Kidney epithelial cell (primary cell): ENCODE results near the gene SLC25A5. TPM values are rescaled to one million over a fixed set of nuclear protein-coding genes. Genes with fewer than 3 reads are reported as not detected.
"Not testable (repeated sequence)": the region's sequence is repeated elsewhere in the genome, so short reads cannot be mapped to it uniquely, and the experiment has no call there.

Experiments used
- DNase-seq: peaks from one replicate; pipeline ENCODE4 v3.0.0-alpha.2; 2010; ENCODE audit warnings: low read depth
- H3K27me3 ChIP-seq: 2 replicates; pipeline ENCODE4 v1.6.0; 2011; ENCODE audit warnings: low read length; ENCODE audit not compliant: control insufficient read depth, insufficient read depth
- H3K36me3 ChIP-seq: 2 replicates; pipeline ENCODE4 v1.5.1; 2011; ENCODE audit warnings: low read length; ENCODE audit not compliant: control insufficient read depth, insufficient read depth
- H3K4me3 ChIP-seq: 2 replicates; pipeline ENCODE4 v1.5.1; 2011; ENCODE audit warnings: low read depth, mild to moderate bottlenecking, control low read depth, low read length
- total RNA-seq: library from RNA; depleted of rRNA; stranded (reverse); fragments of >200 nt; gene quantifications from 2 replicates; pipeline ENCODE4 v1.2.3, GENCODE V29; 2015
- TF ChIP-seq, protein P1 (sequence below): IDR thresholded peaks from 2 replicates; pipeline ENCODE4 v1.5.1; 2011; ENCODE audit warnings: mild to moderate bottlenecking, moderate library complexity, low read length, control low read depth, inconsistent platforms; ENCODE audit not compliant: insufficient read depth, poor library complexity, severe bottlenecking

SLC25A5 gene
- total RNA-seq, 1 donor from 2014 or later: 274 TPM

GRCh38 chrX:119427024-119427794 is 41.0 kb upstream of the SLC25A5 start:
- H3K27me3 ChIP-seq: no peaks in the 10 kb centered on the region
- DNase-seq: no peak
- H3K4me3 ChIP-seq: no peak overlapping the region
- H3K36me3 ChIP-seq: no peaks in the 10 kb centered on the region
- TF ChIP-seq, protein P1, sequence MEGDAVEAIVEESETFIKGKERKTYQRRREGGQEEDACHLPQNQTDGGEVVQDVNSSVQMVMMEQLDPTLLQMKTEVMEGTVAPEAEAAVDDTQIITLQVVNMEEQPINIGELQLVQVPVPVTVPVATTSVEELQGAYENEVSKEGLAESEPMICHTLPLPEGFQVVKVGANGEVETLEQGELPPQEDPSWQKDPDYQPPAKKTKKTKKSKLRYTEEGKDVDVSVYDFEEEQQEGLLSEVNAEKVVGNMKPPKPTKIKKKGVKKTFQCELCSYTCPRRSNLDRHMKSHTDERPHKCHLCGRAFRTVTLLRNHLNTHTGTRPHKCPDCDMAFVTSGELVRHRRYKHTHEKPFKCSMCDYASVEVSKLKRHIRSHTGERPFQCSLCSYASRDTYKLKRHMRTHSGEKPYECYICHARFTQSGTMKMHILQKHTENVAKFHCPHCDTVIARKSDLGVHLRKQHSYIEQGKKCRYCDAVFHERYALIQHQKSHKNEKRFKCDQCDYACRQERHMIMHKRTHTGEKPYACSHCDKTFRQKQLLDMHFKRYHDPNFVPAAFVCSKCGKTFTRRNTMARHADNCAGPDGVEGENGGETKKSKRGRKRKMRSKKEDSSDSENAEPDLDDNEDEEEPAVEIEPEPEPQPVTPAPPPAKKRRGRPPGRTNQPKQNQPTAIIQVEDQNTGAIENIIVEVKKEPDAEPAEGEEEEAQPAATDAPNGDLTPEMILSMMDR: no peak

DNA sequence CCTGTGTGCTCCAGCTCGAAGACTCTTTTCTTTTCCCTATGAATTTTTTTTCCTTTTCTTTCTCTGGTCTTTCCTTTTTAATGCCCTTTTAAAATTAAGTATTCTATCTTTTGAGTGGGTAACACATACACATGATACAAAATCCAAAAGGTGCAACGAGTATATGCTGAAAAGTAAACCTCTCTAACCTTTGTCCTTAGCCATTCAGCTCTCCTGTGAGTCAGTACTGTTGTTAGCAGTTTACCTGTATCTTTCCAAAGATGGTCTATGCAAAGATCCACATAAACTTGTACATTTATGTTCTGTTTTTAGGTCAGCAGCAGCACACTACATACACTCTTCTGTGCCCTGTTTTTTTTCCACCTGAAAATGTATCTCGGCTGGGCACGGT is 40.5 kb upstream of the SLC25A5 start:
- DNase-seq: no peak
- no peaks in the 10 kb centered on the region for H3K27me3 ChIP-seq
- no peaks in the 10 kb centered on the region for H3K36me3 ChIP-seq
- TF ChIP-seq, protein P1: no peak
- H3K4me3 ChIP-seq: no peak overlapping the region

DNA sequence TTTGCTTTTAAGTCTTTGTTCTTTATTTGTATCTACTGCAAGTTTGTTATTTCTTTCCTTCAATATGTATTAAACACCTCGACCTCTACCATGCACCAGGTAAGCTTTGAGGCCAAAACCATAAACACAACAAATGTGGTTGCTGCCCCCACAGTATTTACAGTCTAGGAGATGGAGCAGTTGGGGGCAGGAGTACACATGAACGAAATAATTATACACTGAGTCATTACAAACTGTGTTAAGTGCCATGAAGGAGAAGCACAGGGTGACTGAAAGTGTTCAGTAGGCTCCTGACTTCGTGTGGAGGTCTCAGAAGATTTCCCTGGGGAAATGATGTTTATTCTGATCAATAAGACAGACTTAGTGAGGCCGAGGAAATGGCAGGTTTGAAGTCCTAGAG is 38.8 kb upstream of the SLC25A5 start:
- no peak for DNase-seq
- TF ChIP-seq, protein P1: no peak

DNA sequence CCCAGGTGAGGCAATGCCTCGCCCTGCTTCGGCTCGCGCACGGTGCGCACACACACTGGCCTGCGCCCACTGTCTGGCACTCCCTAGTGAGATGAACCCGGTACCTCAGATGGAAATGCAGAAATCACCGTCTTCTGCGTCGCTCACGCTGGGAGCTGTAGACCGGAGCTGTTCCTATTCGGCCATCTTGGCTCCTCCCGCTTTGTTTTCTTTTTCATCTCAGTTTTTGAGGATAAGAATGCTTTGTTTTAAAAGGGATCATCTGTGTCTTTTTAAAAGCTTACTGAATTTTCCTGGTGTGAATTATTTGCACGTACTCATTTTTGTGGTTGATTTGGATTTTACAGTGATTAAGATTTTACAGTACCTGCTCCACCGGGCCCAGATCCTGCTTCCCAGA is 26.9 kb upstream of the SLC25A5 start:
- DNase-seq, H3K27me3 ChIP-seq, H3K36me3 ChIP-seq, H3K4me3 ChIP-seq: not testable (repeated sequence)

More for the DNA sequence above, 38.8 kb upstream of the SLC25A5 start:
- H3K4me3 ChIP-seq: no peak overlapping the region
- no peaks in the 10 kb centered on the region for H3K36me3 ChIP-seq
- H3K27me3 ChIP-seq: no peaks in the 10 kb centered on the region

- Histone ChIP-seq H3K36me3 (no peaks in the 10 kb centered on the region), H3K27me3 (no peaks in the 10 kb centered on the region), H3K4me3 (no peak overlapping the region)
- TF ChIP-seq, protein P1: no peak
- DNase-seq: no peak
These were observed 26.0 kb upstream of the SLC25A5 start for GRCh38 chrX:119442286-119442685.

GRCh38 chrX:119453202-119453601 is 15.0 kb upstream of the SLC25A5 start:
- Histone ChIP-seq H3K4me3 (no peak overlapping the region), H3K27me3 (no peaks in the 10 kb centered on the region), H3K36me3 (no peaks in the 10 kb centered on the region)
- TF ChIP-seq, protein P1: no peak
- no peak for DNase-seq
